HepG2 (cell line): Measurements from ENCODE around the gene RNF149. TPM values are rescaled to one million over a fixed set of nuclear protein-coding genes. Genes with fewer than 3 reads are reported as not detected.
A peak's percentile ranks its signal among the peaks of the same experiment; 100 is the strongest.

Source experiments
- ATAC-seq: fragments of 200-7000 bp; cut with Tn5 transposase; 3 replicates; pipeline ENCODE4 v1.9.1; 2020; ENCODE audit warnings: mild to moderate bottlenecking, moderate library complexity
- BruUV-seq: library from RNA; stranded (reverse); fragments of 400-500 nt; replicated peaks from 2 replicates; lab custom pipeline; 2021; lab: Mats Ljungman, UMichigan
- CTCF ChIA-PET: fragments of 300-600 bp; formaldehyde crosslinking; extraction: SDS; loops from one replicate; lab custom pipeline; 2021; ENCODE audit warnings: low total read pairs, inconsistent platforms, low intra/inter-chr PET ratio; lab: Yijun Ruan, JAX
- POLR2A ChIA-PET: fragments of 350-600 bp; sonication (Branson Sonifier 250); formaldehyde crosslinking; loops from one replicate; lab custom pipeline; 2020; ENCODE audit warnings: antibody characterized with exemption, inconsistent platforms; lab: Yijun Ruan, JAX
- DNase-seq: peaks from one replicate; pipeline ENCODE4 v3.0.0-alpha.2; 2015; ENCODE audit warnings: low spot score
- FAIRE-seq: peaks from 3 replicates; lab custom pipeline; 2011; peaks lifted over from hg19 to GRCh38; lab: Jason Lieb, UNC
- H2AFZ ChIP-seq: one replicate; pipeline ENCODE4 v1.6.1; 2011; ENCODE audit warnings: low read length, inconsistent platforms
- H3K27ac ChIP-seq: fragments of 300-600 bp; 3 replicates; pipeline ENCODE4 v1.8.0; 2011; ENCODE audit warnings: mixed run types, mild to moderate bottlenecking, mixed read lengths, low read length, inconsistent platforms; ENCODE audit not compliant: insufficient read depth; ENCODE audit errors: extremely low read length
- H3K27me3 ChIP-seq, 2 experiments: fragments of 200-600 bp in 1 of 2; 2 replicates in 1 of 2; 3 replicates in 1 of 2; pipeline versions ENCODE4 v1.6.0 to v1.8.0; 2011; ENCODE audit warnings: low read length in 2 of 2, mild to moderate bottlenecking in 2 of 2, moderate library complexity in 2 of 2, inconsistent platforms in 1 of 2; ENCODE audit not compliant: insufficient read depth in 2 of 2, control insufficient read depth in 1 of 2
- H3K36me3 ChIP-seq, 2 experiments: fragments of 200-600 bp in 1 of 2; replicated peaks in 1 of 2; 2 replicates in 1 of 2; 3 replicates in 1 of 2; pipeline versions ENCODE4 v1.5.1 to v1.8.0; 2011; ENCODE audit warnings: low read length in 2 of 2, inconsistent platforms in 1 of 2; ENCODE audit not compliant: insufficient read depth in 2 of 2, control insufficient read depth in 1 of 2
- H3K4me1 ChIP-seq: 2 replicates; pipeline ENCODE4 v1.5.1; 2012; ENCODE audit warnings: low read length, inconsistent platforms; ENCODE audit not compliant: insufficient read depth
- H3K4me2 ChIP-seq: 2 replicates; pipeline ENCODE4 v1.6.0; 2011; ENCODE audit warnings: low read depth, low read length, inconsistent platforms
- H3K4me3 ChIP-seq, 3 experiments: fragments of 200-600 bp in 1 of 3; sonication (generic), shearing (Covaris generic) in 1 of 3; replicated peaks in 1 of 3; 2 replicates each; pipeline ENCODE4 v1.5.1; 2011 to 2016; ENCODE audit warnings: low read length in 3 of 3, inconsistent platforms in 2 of 3, low read depth in 2 of 3, mild to moderate bottlenecking in 2 of 3, control low read depth in 1 of 3, mixed read lengths in 1 of 3; ENCODE audit not compliant: insufficient read depth in 1 of 3
- H3K79me2 ChIP-seq: one replicate; pipeline ENCODE4 v1.6.1; 2011; ENCODE audit warnings: low read length, inconsistent platforms; ENCODE audit not compliant: insufficient read depth
- H3K9ac ChIP-seq: 2 replicates; pipeline ENCODE4 v1.6.0; 2011; ENCODE audit warnings: mild to moderate bottlenecking, low read depth, low read length, inconsistent platforms; ENCODE audit not compliant: insufficient read depth
- H3K9me3 ChIP-seq: 2 replicates; pipeline ENCODE4 v1.5.1; 2012; ENCODE audit warnings: mild to moderate bottlenecking, low read length
- H4K20me1 ChIP-seq: 2 replicates; pipeline ENCODE4 v1.6.0; 2011; ENCODE audit warnings: inconsistent platforms, mild to moderate bottlenecking, low read length, moderate library complexity; ENCODE audit not compliant: insufficient read depth
- ATF7-NPFF ChIP-seq: sonication (generic); formaldehyde crosslinking; IDR thresholded peaks from 2 replicates; pipeline ENCODE4 v1.8.1; 2023; ENCODE audit warnings: mild to moderate bottlenecking, low read depth, missing genetic modification reagents, moderate library complexity
- CEBPB ChIP-seq: IDR thresholded peaks from 2 replicates; pipeline ENCODE4 v1.6.1; 2011; ENCODE audit warnings: low read depth, low read length, improper control_type of control experiment, borderline replicate concordance
- DPF2 ChIP-seq: sonication (generic); formaldehyde crosslinking; IDR thresholded peaks from 2 replicates; pipeline ENCODE4 v1.4.0; 2020; ENCODE audit warnings: mild to moderate bottlenecking, low read depth, missing genetic modification reagents, borderline replicate concordance
- DR1 ChIP-seq: sonication (generic); formaldehyde crosslinking; IDR thresholded peaks from 2 replicates; pipeline ENCODE4 v1.8.0; 2021; ENCODE audit warnings: mild to moderate bottlenecking, missing genetic modification reagents, inconsistent platforms
- FUBP1 ChIP-seq: sonication (generic); formaldehyde crosslinking; IDR thresholded peaks from 2 replicates; pipeline ENCODE4 v1.5.1; 2020; ENCODE audit warnings: missing genetic modification reagents, mild to moderate bottlenecking, borderline replicate concordance
- HNF1B ChIP-seq: sonication (generic); formaldehyde crosslinking; IDR thresholded peaks from 2 replicates; pipeline ENCODE4 v1.5.1; 2020; ENCODE audit warnings: mild to moderate bottlenecking, moderate library complexity, missing genetic modification reagents
- PHF20 ChIP-seq: sonication (generic); formaldehyde crosslinking; IDR thresholded peaks from 2 replicates; pipeline ENCODE4 v1.5.0; 2020; ENCODE audit warnings: mild to moderate bottlenecking, missing genetic modification reagents
- PITX1 ChIP-seq: sonication (generic); formaldehyde crosslinking; IDR thresholded peaks from 2 replicates; pipeline ENCODE4 v1.5.1; 2020; ENCODE audit warnings: mild to moderate bottlenecking, missing genetic modification reagents
- RBM22 ChIP-seq: fragments of 200-400 bp; formaldehyde crosslinking; optimal IDR thresholded peaks from 2 replicates; pipeline ENCODE3; 2017; ENCODE audit warnings: mild to moderate bottlenecking, low read length, moderate library complexity
- SAP130 ChIP-seq: IDR thresholded peaks from 2 replicates; pipeline ENCODE4 v1.6.1; 2016; ENCODE audit warnings: low read depth
- ZBTB42 ChIP-seq: sonication (generic); formaldehyde crosslinking; IDR thresholded peaks from 2 replicates; pipeline ENCODE4 v1.5.0; 2020; ENCODE audit warnings: mild to moderate bottlenecking, missing genetic modification reagents
- ZFX ChIP-seq: sonication (generic); formaldehyde crosslinking; IDR thresholded peaks from 2 replicates; pipeline ENCODE4 v1.4.0; 2020; ENCODE audit warnings: mild to moderate bottlenecking, low read depth, missing genetic modification reagents, moderate library complexity
- ZNF276 ChIP-seq: sonication (generic); formaldehyde crosslinking; IDR thresholded peaks from 2 replicates; pipeline ENCODE4 v1.4.0; 2020; ENCODE audit warnings: mild to moderate bottlenecking, low read depth, missing genetic modification reagents
- ZNF441 ChIP-seq: sonication (generic); formaldehyde crosslinking; IDR thresholded peaks from 2 replicates; pipeline ENCODE4 v1.7.0; 2021; ENCODE audit warnings: missing genetic modification reagents, borderline replicate concordance
- ZNF615 ChIP-seq: sonication (generic); formaldehyde crosslinking; IDR thresholded peaks from 2 replicates; pipeline ENCODE4 v1.5.0; 2020; ENCODE audit warnings: mild to moderate bottlenecking, missing genetic modification reagents, borderline replicate concordance
- ZNF639 ChIP-seq: conservative IDR thresholded peaks from 2 replicates; pipeline ENCODE4 v1.6.1; 2018; ENCODE audit warnings: missing genetic modification reagents
- WGBS: methylation state at CpG from one replicate; pipeline ENCODE4 v1.1.6; 2017; ENCODE audit warnings: low lambda C conversion rate; 5-methylcytosine and 5-hydroxymethylcytosine counted together
- in situ Hi-C: cut with HindIII; loops from 2 replicates; pipeline ENCODE4 v1.10.0; 2017; ENCODE audit warnings: low pct_unique_long_range_greater_than_20kb; ENCODE audit not compliant: extremely low pct_ligation_motif_present
- intact Hi-C: fragments of 100-400 bp; cut with micrococcal nuclease; formaldehyde crosslinking; loops from one replicate; pipeline ENCODE4 v1.10.0; 2022; ENCODE audit not compliant: unreplicated experiment
- polyA plus RNA-seq, 8 experiments: library from polyadenylated mRNA; depleted of rRNA in 3 of 8; stranded (reverse) in 7 of 8; unstranded in 1 of 8; fragments of >200 nt; fragmentation: Illumina TruSeq in 4 of 8; extraction: Trizol in 4 of 8; gene quantifications; 2 replicates each; pipeline versions ENCODE4 v1.2.1 to v1.2.3, GENCODE V29; 2011 to 2016; ENCODE audit warnings: low read depth in 4 of 8, missing spikeins in 1 of 8, mixed read lengths in 1 of 8; ENCODE audit not compliant: insufficient read depth in 1 of 8
- total RNA-seq, 5 experiments: library from RNA; depleted of rRNA; stranded (reverse); fragments of >200 nt; fragmentation: Illumina TruSeq; extraction: Trizol; gene quantifications; 2 replicates each; pipeline ENCODE4 v1.2.3, GENCODE V29; 2016; ENCODE audit warnings: low read depth in 1 of 5

RNF149 gene
- total and polyA plus RNA-seq, 2 of the 13 experiments (the other 11 are each of a cell fraction or from before 2014, with no cell fraction given): 87.6 to 109 TPM

- no peak overlapping the region for H2AFZ ChIP-seq
- H4K20me1 ChIP-seq: peaks cover 3% of the 10 kb centered on the region; the same call in 1 of the 2 replicates
- TSS peak; percentile 77 for BruUV-seq
- H3K9me3 ChIP-seq: no peaks in the 10 kb centered on the region
- peak overlapping the region; percentile 96 for H3K9ac ChIP-seq
- peak overlapping the region; percentile 93 for H3K4me2 ChIP-seq
- H3K4me1 ChIP-seq: peaks cover 72% of the 10 kb centered on the region
- no peaks in the 10 kb centered on the region; a peak in 1 of 5 replicates for H3K27me3 ChIP-seq
- 10% methylated on average over 17 of the region's 17 CpGs for WGBS
- FAIRE-seq (no peak), DNase-seq (no peak), ATAC-seq (no peak)
- CTCF ChIA-PET: no interaction called here
- in situ Hi-C loops: no loop called here
- H3K4me3 ChIP-seq: peak overlapping the region; percentile 82 to 98 (median 90)
- H3K27ac ChIP-seq: peak overlapping the region; percentile 86
- H3K79me2 ChIP-seq: peaks cover 55% of the 10 kb centered on the region
- intact Hi-C loops: no loop called here
- POLR2A ChIA-PET: interaction anchor here (0.9 to 4.1 kb wide), 10 partner anchors 8 to 313 kb away, joined by 3 to 53 read pairs (median 6); partner anchors contain the start of gene RNF149
- peaks cover 2 to 13% of the 10 kb centered on the region in 2 experiments; a peak in 4 of 5 replicates for H3K36me3 ChIP-seq
- TF ChIP-seq ATF7-NPFF (CRISPR knock-in tag) (0 out of 2 replicates have a peak, but pooled peaks have one; percentile 23), PHF20 (CRISPR knock-in tag) (no peak), ZNF615 (CRISPR knock-in tag) (no peak), FUBP1 (no peak), ZNF639 (CRISPR knock-in tag) (no peak), ZBTB42 (no peak), RBM22 (no peak), CEBPB (no peak), DR1 (no peak), PITX1 (CRISPR knock-in tag) (0 out of 2 replicates have a peak, but pooled peaks have one; percentile 22), ZNF441 (CRISPR knock-in tag) (no peak), ZNF276 (CRISPR knock-in tag) (no peak), DPF2 (CRISPR knock-in tag) (no peak), HNF1B (peak; percentile 54; the same call in 1 of the 2 replicates), ZFX (peak; percentile 41; the same call in 1 of the 2 replicates), SAP130 (peak; percentile 8)
Observed at GRCh38 chr2:101253703-101254450, 54.6 kb downstream of the RNF149 start.
